Kidney (tissue), 14 donors: Measurements from ENCODE around the gene INKA2. TPM values are rescaled to one million over a fixed set of nuclear protein-coding genes. Genes with fewer than 3 reads are reported as not detected.

Experiments used
- DNase-seq, 5 donors: peaks; one replicate each; pipeline ENCODE4 v3.0.0-alpha.2; 2013 to 2020
- FAIRE-seq: peaks from 2 replicates; lab custom pipeline; 2012; peaks lifted over from hg19 to GRCh38; lab: Jason Lieb, UNC
- H3K27ac ChIP-seq, 2 donors: one replicate each; pipeline ENCODE4 v1.7.0; 2013; ENCODE audit warnings: low read depth in 2 of 2, low read length in 2 of 2, inconsistent platforms in 1 of 2
- H3K27me3 ChIP-seq: one replicate; pipeline ENCODE4 v1.7.1; 2013; ENCODE audit warnings: low read length, inconsistent platforms; ENCODE audit not compliant: control insufficient read depth, insufficient read depth
- H3K36me3 ChIP-seq, 3 donors: one replicate each; pipeline versions ENCODE4 v1.7.0 to v1.7.1; 2013; ENCODE audit warnings: low read length in 3 of 3, control low read depth in 1 of 3, inconsistent platforms in 1 of 3; ENCODE audit not compliant: insufficient read depth in 3 of 3, control insufficient read depth in 2 of 3
- H3K4me1 ChIP-seq, 3 donors: one replicate each; pipeline versions ENCODE4 v1.7.0 to v1.7.1; 2013; ENCODE audit warnings: low read length in 3 of 3, inconsistent platforms in 1 of 3, low read depth in 1 of 3; ENCODE audit not compliant: control insufficient read depth in 2 of 3, insufficient read depth in 2 of 3
- H3K4me3 ChIP-seq, 3 donors: one replicate each; pipeline versions ENCODE4 v1.7.0 to v1.8.1; 2013; ENCODE audit warnings: low read length in 3 of 3, control low read depth in 1 of 3, inconsistent platforms in 1 of 3
- H3K9ac ChIP-seq, 3 donors: one replicate each; pipeline versions ENCODE4 v1.7.0 to v1.7.1; 2013; ENCODE audit warnings: low read length in 3 of 3, control low read depth in 1 of 3, inconsistent platforms in 1 of 3
- H3K9me3 ChIP-seq, 3 donors: one replicate each; pipeline versions ENCODE4 v1.7.0 to v1.7.1; 2013; ENCODE audit warnings: low read length in 3 of 3, control low read depth in 1 of 3, inconsistent platforms in 1 of 3; ENCODE audit not compliant: control insufficient read depth in 2 of 3, insufficient read depth in 1 of 3
- CTCF ChIP-seq: IDR thresholded peaks from 3 replicates; pipeline ENCODE4 v1.5.1; 2012; ENCODE audit warnings: mild to moderate bottlenecking, moderate library complexity, borderline replicate concordance; ENCODE audit not compliant: insufficient read depth; ENCODE audit errors: extremely low read depth
- intact Hi-C: fragments of 100-400 bp; cut with DNase I; formaldehyde crosslinking; loops from one replicate; pipeline ENCODE4 v1.11.1; 2022
- polyA plus RNA-seq: library from polyadenylated mRNA; stranded (reverse); fragments of 350-450 nt; fragmentation: Illumina TruSeq; extraction: RNeasy Lipid Tissue Mini Kit (QIAGEN cat#74804); gene quantifications from one replicate; pipeline ENCODE4 v1.2.3, GENCODE V29; 2014; ENCODE audit warnings: low read depth, low replicate concordance; ENCODE audit not compliant: insufficient read depth
- total RNA-seq: library from RNA; stranded (reverse); fragmentation: NEBNext Ultra II Directional; extraction: Animal tissue kit (Norgen Biotek cat#: 25700); gene quantifications from one replicate; pipeline ENCODE4 v1.2.1, GENCODE V29; 2021
- donor health status: control.
- donor health status: control.
- donor health status: control.
- donor health status: control.
- donor health status: control.
- donor health status: DM: yes; HTN: yes; CAD: no.
- donor health status: Normal renal cell carcinoma (clear cell type).

INKA2 gene
- total and polyA plus RNA-seq, 2 donors from 2014 or later: 3.5 to 5.6 TPM

GRCh38 chr1:111779546-111779945 is 40.4 kb upstream of the INKA2 start:
- intact Hi-C loops: no loop called here
- no peaks in the 10 kb centered on the region for H3K9me3 ChIP-seq
- no peak overlapping the region for H3K4me3 ChIP-seq
- H3K36me3 ChIP-seq: no peaks in the 10 kb centered on the region
- no peak for TF ChIP-seq CTCF
- no peaks in the 10 kb centered on the region for H3K27me3 ChIP-seq
- no peak overlapping the region for H3K9ac ChIP-seq
- H3K4me1 ChIP-seq: no peaks in the 10 kb centered on the region
- FAIRE-seq (no peak), DNase-seq (no peak)
- no peak overlapping the region for H3K27ac ChIP-seq

GRCh38 chr1:111778541-111779051 is 39.4 kb upstream of the INKA2 start:
- intact Hi-C loops: no loop called here
- no peaks in the 10 kb centered on the region for H3K4me1 ChIP-seq
- no peak overlapping the region for H3K27ac ChIP-seq
- FAIRE-seq (no peak), DNase-seq (no peak)
- no peak overlapping the region for H3K9ac ChIP-seq
- H3K36me3 ChIP-seq: no peaks in the 10 kb centered on the region
- no peaks in the 10 kb centered on the region for H3K9me3 ChIP-seq
- no peak overlapping the region for H3K4me3 ChIP-seq
- no peaks in the 10 kb centered on the region for H3K27me3 ChIP-seq
- no peak for TF ChIP-seq CTCF

- H3K9ac ChIP-seq: no peak overlapping the region
- H3K4me3 ChIP-seq: no peak overlapping the region
- H3K27ac ChIP-seq: no peak overlapping the region
- H3K27me3 ChIP-seq: no peaks in the 10 kb centered on the region
- no peak for DNase-seq
- no peaks in the 10 kb centered on the region for H3K9me3 ChIP-seq
- no peak for FAIRE-seq
- no peaks in the 10 kb centered on the region for H3K4me1 ChIP-seq
- H3K36me3 ChIP-seq: no peaks in the 10 kb centered on the region
- intact Hi-C loops: no loop called here
- TF ChIP-seq CTCF: no peak
Observed at GRCh38 chr1:111778066-111778465, 38.9 kb upstream of the INKA2 start.

- Histone ChIP-seq H3K27ac (no peak overlapping the region), H3K4me3 (no peak overlapping the region), H3K36me3 (no peaks in the 10 kb centered on the region), H3K9me3 (no peaks in the 10 kb centered on the region), H3K4me1 (no peaks in the 10 kb centered on the region), H3K9ac (no peak overlapping the region), H3K27me3 (no peaks in the 10 kb centered on the region)
- FAIRE-seq (no peak), DNase-seq (no peak)
- TF ChIP-seq CTCF: no peak
- intact Hi-C loops: no loop called here
Observed at GRCh38 chr1:111777301-111777700, 38.1 kb upstream of the INKA2 start.
